Testis (tissue), 2 donors: ENCODE results near the gene SEC11A.

Experiments
- POLR2A ChIP-seq: fragments of 450-650 bp; IDR thresholded peaks from one replicate; pipeline ENCODE4 v1.6.1; 2017; ENCODE audit warnings: antibody characterized with exemption, mild to moderate bottlenecking, moderate library complexity
- TF ChIP-seq, protein P1 (sequence below), 3 experiments: fragments of 450-650 bp in 2 of 3; fragments of 200-600 bp in 1 of 3; sonication (generic) in 1 of 3; IDR thresholded peaks; one replicate each; pipeline ENCODE4 v1.5.1; 2016 to 2019; ENCODE audit warnings: antibody characterized with exemption in 3 of 3, mild to moderate bottlenecking in 2 of 3, moderate library complexity in 1 of 3

DNA sequence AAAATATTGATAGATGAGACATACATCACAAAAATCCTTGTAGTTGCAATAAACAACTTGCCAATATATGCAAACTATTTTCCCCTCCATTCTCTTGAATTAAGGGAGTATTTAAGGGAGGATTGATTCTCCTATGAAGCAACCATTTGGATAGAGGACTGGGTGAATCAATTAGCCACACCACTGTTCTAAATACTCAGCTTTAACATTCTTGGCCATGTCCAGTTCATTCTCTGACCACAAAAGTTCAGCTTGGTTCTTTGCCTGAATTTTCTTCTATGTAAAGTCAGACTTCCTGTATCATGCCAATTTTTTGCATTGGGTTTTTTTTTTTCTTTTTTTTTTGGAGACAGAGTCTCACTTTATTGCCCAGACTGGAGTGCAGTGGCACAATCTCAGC, 15.8 kb upstream of the SEC11A start:
- TF ChIP-seq, protein P1, sequence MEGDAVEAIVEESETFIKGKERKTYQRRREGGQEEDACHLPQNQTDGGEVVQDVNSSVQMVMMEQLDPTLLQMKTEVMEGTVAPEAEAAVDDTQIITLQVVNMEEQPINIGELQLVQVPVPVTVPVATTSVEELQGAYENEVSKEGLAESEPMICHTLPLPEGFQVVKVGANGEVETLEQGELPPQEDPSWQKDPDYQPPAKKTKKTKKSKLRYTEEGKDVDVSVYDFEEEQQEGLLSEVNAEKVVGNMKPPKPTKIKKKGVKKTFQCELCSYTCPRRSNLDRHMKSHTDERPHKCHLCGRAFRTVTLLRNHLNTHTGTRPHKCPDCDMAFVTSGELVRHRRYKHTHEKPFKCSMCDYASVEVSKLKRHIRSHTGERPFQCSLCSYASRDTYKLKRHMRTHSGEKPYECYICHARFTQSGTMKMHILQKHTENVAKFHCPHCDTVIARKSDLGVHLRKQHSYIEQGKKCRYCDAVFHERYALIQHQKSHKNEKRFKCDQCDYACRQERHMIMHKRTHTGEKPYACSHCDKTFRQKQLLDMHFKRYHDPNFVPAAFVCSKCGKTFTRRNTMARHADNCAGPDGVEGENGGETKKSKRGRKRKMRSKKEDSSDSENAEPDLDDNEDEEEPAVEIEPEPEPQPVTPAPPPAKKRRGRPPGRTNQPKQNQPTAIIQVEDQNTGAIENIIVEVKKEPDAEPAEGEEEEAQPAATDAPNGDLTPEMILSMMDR (IDR thresholded peaks at IDR 0.05): no peak
- TF ChIP-seq POLR2A: no peak
